Measurements from ENCODE around the gene NOX5.

Gene NOX5

GRCh38 chr15:69080295-69081248, 66.1 kb downstream of the NOX5 start:
- no peak for DNase-seq (ENCODE audit: low read depth in 2 of 3, low spot score in 2 of 3)

DNA sequence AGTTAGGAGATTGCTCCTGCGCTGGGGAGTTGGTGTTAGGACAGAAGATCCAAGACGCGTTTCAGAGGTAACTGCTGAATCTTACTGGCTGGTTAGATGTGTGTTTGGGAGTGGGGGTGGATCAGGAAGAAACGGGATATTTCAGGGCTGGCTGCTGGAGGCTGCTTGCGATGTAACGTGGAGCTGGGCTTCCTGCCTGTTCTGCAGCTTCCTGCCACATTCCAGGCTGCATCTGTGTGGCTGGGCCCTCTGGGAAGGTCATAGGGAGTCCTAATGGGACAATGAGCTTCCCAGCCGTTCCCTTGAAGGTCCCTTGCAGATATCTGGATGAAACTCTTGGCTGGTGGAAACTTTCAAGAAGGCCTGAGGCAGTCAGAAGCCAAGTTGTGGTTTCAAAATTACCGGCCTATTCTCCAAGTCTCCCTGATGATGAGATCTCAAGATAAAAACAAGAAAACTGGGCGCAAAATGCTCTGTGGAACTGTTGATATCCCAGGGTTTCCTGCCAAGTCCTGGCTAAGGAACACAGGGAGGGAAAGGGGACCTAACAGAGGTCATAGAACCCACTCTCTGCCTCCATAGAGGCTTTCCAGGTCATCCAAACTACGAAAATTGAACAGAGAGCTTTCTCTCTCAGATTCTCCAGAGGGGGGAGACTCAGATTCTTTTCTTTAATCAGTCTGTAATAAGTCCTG, 67.0 kb downstream of the NOX5 start:
- no peak for DNase-seq (ENCODE audit: low read depth in 2 of 3, low spot score in 2 of 3)

DNA sequence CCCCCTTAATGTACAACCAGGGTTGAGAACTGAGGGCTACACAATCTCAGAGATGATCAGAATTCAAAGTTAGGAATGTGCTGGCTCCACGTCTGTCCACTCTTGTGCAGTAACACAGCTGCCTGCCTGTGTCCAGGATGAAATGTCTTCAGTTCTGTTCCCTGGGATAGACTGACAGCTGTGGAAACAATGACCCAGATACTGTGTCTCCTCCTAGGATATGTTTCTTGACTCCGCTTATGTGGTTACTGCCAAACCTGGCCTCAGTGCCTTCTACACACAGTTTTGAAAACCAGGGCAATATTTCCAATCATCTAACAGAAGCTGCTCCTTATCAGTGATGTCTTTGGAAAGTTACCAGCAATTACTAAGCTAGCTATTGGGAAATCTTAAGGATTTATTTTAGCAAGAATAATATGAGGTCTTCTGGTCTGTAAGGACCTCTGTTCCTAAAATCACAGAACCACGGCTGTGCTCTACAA, 67.6 kb downstream of the NOX5 start:
- no peak for DNase-seq (ENCODE audit: low read depth in 2 of 3, low spot score in 2 of 3)

DNA sequence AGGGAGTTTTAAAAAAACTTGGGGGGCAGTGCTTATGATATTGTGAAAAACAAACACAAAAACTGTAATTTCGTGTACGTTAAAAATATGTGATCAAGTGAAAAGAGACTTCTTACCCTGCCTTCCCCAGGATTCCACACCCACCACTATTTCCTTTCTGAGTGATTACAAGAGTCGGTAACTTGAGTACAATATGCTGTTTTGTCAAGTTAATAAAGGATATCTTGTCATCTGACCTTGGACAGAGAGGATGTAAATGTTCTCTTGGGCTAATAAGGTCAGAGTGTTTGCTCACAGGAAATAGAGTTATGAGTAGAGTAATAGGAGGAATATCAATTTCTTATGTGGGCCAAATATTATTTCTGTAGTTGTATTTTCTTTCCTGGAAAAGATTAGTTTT, 68.1 kb downstream of the NOX5 start:
- no peak for DNase-seq (ENCODE audit: low read depth in 2 of 3, low spot score in 2 of 3)

GRCh38 chr15:69084404-69085030, 70.0 kb downstream of the NOX5 start:
- DNase-seq (ENCODE audit: low read depth in 2 of 3, low spot score in 2 of 3) = no peak

GRCh38 chr15:69085325-69086081, 71.0 kb downstream of the NOX5 start:
- no peak for DNase-seq (ENCODE audit: low read depth in 2 of 3, low spot score in 2 of 3)

DNA sequence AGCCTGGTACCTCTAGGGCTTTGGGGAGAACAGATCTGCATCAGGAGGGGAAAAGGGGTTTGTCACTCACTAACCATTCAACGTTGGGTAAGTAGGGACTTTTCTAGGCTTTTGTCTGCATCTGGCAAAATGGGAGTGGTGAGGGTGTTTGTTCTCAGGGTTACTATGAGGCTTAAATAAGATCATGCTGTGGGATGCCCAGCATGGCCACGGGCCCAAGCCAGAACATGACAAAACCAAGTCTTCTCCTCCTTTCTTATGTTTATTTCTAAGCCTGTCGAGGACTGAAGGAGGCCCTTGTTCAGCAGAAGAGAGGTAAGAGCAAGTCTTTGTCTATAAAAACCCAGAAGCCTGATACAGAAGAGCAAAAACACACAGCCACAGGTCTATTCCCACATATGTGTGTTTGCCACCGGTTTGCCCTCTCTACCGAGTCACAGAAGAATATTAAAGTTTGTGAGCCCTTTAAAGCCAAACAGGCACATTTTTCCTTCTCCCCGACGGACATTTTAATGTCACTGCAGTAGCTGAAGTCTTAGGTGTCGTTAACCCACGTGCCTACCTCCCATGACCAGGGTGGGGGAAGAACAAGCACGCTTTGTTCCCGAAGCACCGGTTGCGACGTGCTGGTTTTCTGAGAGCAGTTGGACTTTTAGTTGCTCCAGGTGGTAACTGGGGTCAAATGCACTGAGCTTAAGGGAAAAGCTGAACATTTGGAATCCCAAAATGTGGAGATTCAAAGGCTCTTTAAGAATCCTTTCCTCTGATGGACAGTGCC, 72.1 kb downstream of the NOX5 start:
- no peak for DNase-seq (ENCODE audit: low read depth in 2 of 3, low spot score in 2 of 3)

- DNase-seq (ENCODE audit: low read depth in 2 of 3, low spot score in 2 of 3) = no peak
Measured at GRCh38 chr15:69087366-69087976, 73.0 kb downstream of the NOX5 start.

DNA sequence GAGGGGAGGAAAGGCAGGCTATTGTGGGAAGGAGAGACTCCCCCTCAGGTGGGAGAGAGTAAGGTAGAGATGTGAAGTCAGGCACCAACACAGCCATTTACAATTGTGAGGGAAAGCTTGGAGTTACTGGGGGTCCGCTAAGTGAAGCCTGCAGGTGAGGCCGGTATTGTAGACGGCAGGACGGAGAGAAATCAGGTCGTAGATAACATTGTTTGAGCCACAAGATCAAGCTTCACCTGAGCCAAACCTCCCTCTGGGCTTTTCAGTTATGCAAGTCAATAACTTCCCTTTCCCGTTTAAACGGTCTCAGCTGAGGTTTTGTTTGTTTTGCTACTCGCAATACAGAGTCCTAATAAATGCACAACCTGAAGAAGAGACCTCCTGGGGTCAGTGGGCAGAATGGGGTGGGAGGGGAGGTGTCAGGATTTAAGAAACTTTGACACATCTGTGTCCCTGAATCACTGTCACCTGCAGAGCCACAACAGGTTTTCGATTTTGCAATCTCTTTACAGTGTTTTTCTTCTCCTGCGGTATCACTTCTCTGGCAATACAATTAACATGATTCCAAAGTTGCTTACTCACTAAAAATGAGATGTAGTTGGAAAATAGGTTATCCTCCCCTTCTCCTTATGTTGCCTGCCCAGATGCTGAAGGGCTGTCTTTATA, 73.9 kb downstream of the NOX5 start:
- DNase-seq (ENCODE audit: low read depth in 2 of 3, low spot score in 2 of 3) = no peak

DNA sequence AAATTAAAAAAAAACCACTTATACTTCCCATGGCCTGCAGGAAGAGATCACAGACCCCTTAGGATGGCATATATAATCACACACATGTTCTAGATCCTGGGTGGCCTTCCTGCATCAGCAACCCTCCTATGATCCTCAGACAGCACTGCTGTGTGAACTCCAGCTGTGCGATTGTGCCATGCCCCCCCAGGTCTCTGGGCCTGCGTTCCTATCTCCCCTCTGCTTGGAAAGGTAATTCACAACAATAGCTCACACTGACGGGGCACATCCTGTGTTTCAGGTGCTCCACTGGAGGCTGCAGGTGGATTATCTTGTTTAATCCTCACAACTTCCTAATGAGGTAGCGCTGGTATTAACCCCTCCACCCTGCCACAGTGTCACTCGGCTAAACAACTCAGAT, 74.8 kb downstream of the NOX5 start:
- no peak for DNase-seq (ENCODE audit: low read depth in 2 of 3, low spot score in 2 of 3)

GRCh38 chr15:69090197-69090948, 75.9 kb downstream of the NOX5 start:
- no peak for DNase-seq (ENCODE audit: low read depth in 2 of 3, low spot score in 2 of 3)

- no peak for DNase-seq (ENCODE audit: low read depth in 2 of 3, low spot score in 2 of 3)
Measured at GRCh38 chr15:69091654-69092053, 77.2 kb downstream of the NOX5 start.

DNA sequence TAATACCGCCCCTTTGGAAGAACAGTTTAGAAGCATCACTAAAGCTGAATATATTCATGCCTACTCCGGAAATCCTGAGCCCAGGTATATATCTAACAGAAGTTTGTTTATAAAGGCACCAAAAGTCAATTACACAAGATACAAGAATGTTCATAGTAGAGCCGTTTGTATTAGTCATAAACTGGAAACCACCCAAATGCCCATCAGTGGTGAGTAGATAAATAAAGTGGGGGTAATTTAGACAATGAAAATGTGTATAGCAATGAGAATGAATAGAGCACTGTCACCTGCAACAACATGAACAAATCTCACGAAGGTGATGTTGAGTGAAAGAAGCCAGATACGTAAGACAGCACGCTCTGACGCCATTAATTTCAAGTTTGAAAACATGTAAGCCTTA, 77.7 kb downstream of the NOX5 start:
- DNase-seq (ENCODE audit: low read depth in 2 of 3, low spot score in 2 of 3) = no peak

- DNase-seq (ENCODE audit: low read depth in 2 of 3, low spot score in 2 of 3) = no peak
Measured at GRCh38 chr15:69093127-69093526, 78.6 kb downstream of the NOX5 start.

DNA sequence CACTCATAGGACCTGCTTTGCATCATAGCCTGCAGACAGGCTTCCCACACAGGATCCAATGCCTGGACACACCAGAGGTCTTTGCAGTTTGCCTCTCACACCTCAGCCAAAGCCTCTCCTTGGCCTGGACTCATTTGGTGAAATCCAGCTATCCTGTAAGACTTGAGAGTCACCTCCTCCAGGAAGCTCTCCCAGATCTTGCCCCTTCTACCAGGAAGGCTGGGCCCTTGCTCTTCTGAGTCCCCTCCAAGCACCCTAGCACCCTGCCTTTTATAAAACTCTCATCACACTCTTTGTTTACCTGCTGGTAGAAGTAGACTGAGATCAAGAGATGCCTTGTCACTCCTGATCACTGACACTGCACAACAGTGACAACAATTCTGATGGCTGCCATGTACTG, 79.1 kb downstream of the NOX5 start:
- no peak for DNase-seq (ENCODE audit: low read depth in 2 of 3, low spot score in 2 of 3)

GRCh38 chr15:69094124-69094921, 79.8 kb downstream of the NOX5 start:
- DNase-seq (ENCODE audit: low read depth in 2 of 3, low spot score in 2 of 3) = no peak

DNA sequence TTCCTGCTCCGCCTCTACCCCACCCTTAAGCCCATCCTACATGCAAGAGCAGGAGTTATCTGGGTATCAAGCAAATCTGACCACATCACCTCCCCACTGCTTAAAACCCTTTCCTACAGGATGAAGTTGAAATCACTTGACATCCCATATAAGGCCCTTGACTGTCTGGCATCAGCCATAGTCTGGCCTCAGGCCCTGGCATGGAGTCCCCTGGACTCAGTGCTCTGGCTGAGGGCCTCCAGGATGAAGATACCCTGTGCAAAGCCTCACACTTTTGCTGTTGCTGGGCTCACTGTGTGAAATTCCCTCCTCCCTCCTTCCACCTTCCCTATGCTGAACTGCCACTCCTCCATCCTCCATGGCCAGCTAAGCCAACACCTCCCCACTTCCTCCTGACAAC, 80.8 kb downstream of the NOX5 start:
- no peak for DNase-seq (ENCODE audit: low read depth in 2 of 3, low spot score in 2 of 3)

- DNase-seq (ENCODE audit: low read depth in 2 of 3, low spot score in 2 of 3) = no peak
Measured at GRCh38 chr15:69096196-69096595, 81.7 kb downstream of the NOX5 start.

Measured in activated CD8-positive, alpha-beta memory T cell treated with anti-CD3 and anti-CD28 coated beads for 48 hours (primary cell).